ENCODE data around the gene GJC1.

The GJC1 gene

DNA sequence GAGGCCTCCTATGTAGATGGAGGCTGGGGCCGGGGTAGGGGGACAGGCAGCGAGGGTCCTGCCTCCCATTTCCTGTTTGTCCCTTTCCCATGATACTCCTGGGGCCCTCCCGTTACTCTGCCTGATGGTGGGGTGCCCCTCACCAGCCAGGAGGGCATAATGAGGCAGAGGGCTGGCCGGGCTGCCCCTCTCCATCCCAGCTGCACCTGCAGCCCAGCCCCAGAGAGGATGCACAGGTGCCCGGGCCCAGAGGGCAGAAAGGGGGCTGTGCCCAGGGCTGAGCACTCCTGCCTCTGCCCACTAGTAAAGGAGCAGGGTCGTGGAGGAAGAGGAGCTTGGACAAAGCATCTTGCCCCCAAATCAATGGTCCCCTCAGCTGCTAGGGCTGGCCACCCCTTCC lies 60.9 kb downstream of the GJC1 start:
- DNase-seq (ENCODE audit: low spot score), result no peak
- TF ChIP-seq, protein P1, sequence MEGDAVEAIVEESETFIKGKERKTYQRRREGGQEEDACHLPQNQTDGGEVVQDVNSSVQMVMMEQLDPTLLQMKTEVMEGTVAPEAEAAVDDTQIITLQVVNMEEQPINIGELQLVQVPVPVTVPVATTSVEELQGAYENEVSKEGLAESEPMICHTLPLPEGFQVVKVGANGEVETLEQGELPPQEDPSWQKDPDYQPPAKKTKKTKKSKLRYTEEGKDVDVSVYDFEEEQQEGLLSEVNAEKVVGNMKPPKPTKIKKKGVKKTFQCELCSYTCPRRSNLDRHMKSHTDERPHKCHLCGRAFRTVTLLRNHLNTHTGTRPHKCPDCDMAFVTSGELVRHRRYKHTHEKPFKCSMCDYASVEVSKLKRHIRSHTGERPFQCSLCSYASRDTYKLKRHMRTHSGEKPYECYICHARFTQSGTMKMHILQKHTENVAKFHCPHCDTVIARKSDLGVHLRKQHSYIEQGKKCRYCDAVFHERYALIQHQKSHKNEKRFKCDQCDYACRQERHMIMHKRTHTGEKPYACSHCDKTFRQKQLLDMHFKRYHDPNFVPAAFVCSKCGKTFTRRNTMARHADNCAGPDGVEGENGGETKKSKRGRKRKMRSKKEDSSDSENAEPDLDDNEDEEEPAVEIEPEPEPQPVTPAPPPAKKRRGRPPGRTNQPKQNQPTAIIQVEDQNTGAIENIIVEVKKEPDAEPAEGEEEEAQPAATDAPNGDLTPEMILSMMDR (IDR thresholded peaks at IDR 0.05; ENCODE audit: extremely low read depth, missing control alignments), result no peak

DNA sequence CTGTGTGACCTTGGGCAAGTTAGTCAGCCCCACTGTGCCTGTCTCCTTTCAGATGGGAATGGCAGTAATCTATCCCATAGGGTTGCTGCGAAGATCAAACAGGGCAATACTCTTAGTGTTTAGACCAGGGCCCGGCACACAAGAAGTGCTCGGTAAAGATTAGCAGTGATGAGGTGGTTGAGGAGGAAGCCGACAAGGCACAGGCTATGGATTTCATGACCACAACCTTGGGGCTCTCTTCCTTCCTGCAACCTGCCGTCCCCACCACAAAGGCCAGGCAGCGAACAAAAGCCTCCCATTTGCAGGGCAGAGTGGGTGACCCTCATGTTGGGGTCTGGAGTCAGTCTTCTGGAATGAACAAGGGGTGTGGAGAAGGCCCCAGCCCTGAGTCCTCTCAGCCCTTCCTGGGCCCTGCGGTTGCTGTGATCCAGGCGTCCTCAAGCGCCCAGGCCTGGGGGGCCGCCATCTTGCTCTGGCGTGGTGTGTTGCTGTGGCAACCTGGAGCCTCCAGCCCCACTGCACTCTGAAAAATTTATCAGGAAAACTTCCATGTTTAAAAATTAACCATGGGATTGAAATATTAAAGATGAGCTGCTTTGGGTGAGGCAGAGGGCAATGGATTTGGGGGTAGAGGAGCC lies 61.5 kb downstream of the GJC1 start:
- DNase-seq (ENCODE audit: low spot score), result no peak
- TF ChIP-seq, protein P1 (IDR thresholded peaks at IDR 0.05; ENCODE audit: extremely low read depth, missing control alignments), result no peak

DNA sequence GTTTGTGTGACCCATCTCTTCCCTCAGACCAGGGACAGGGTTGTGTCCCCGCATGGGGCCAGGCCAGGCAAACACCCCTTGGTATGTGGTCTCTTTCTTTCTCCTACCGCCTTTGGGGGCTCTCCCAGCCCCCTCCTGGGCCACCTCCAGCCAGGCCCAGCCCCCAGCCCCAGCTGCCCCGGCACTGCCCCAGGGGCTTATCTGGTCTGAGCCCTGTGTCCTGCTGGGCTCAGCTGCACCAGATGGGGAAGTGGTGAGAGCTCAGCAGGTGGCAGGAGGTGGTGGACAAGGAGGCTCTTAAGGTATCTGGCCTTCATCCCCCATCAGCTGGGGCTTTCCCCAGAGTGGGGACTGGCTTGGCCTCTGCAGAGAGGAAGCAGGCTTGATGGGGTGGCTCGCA lies 62.6 kb downstream of the GJC1 start:
- DNase-seq (ENCODE audit: low spot score), result peak; percentile 58
- TF ChIP-seq, protein P1 (IDR thresholded peaks at IDR 0.05; ENCODE audit: extremely low read depth, missing control alignments), result no peak

DNA sequence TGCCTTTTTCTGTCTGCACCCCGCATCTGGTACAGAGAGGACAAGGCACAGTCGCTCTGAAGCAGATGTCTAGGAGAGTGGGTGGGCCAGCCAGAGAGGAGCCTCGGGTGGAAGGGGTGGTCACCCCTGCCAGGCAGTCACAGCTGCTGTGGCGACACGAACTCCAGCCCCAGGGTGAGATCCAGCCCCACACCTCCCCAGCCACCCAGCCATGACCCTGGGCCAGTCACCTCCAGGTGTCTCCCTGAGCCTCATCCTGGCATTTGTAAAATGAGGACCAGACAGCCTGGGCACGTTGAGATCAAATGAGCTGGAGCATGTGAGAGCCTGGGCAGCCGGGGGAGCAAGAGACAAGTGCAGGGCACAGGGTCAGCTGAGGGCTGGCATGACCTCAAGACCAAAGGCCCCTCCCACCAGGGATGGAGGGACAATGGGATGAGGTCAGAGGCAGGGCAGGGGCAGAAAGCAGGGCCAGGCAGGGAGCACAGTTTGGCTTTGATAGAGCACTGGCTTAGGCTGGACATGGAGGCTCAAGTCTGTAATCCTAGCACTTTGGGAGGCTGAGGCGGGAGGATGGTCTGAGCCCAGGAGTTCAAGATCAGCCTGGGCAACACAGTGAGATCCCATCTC lies 63.6 kb downstream of the GJC1 start:
- no peak for DNase-seq (ENCODE audit: low spot score)
- TF ChIP-seq, protein P1 (IDR thresholded peaks at IDR 0.05; ENCODE audit: extremely low read depth, missing control alignments), result no peak

DNA sequence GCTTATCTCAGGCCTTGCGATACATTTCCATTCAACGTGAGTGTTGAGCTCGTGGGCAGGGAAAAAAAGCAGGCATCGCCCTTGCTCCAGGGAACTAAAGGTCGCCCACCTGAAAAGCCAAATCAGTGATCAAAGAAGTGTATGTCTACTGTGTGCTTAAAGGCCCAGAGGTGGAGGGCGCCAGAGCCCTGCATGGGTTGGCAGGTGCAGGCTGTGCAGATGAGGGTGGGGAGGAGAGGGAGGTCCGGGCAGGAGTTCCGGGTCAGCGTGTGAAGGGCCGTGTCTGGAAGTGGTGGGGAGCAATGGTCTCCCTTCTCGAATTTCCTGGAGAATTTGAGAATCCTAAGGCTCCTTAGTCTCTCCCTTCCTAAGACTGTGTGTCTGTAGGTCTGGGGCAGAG lies 64.1 kb downstream of the GJC1 start:
- TF ChIP-seq, protein P1 (IDR thresholded peaks at IDR 0.05; ENCODE audit: extremely low read depth, missing control alignments), result no peak
- DNase-seq (ENCODE audit: low spot score), result no peak

DNA sequence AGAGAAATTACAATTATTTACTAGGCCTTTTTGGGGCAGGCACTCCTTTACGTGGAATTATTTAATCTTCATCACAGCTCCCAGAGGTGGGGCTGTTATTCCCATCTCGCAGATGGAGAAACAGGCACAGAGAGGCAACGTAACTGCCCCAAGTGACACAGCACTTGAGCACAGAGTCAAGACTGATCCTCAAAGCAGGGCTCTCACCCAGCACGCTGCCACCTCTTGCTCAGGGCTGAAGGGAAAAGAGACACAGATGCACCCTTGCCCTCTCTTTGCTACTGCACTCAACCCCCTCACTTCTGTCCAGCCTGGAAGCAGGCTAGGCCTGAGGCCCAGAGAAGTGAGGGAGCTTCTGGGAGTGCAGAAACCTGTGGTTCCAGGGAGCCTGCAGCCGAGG lies 66.9 kb downstream of the GJC1 start:
- TF ChIP-seq, protein P1 (IDR thresholded peaks at IDR 0.05; ENCODE audit: extremely low read depth, missing control alignments), result no peak
- no peak for DNase-seq (ENCODE audit: low spot score)

DNA sequence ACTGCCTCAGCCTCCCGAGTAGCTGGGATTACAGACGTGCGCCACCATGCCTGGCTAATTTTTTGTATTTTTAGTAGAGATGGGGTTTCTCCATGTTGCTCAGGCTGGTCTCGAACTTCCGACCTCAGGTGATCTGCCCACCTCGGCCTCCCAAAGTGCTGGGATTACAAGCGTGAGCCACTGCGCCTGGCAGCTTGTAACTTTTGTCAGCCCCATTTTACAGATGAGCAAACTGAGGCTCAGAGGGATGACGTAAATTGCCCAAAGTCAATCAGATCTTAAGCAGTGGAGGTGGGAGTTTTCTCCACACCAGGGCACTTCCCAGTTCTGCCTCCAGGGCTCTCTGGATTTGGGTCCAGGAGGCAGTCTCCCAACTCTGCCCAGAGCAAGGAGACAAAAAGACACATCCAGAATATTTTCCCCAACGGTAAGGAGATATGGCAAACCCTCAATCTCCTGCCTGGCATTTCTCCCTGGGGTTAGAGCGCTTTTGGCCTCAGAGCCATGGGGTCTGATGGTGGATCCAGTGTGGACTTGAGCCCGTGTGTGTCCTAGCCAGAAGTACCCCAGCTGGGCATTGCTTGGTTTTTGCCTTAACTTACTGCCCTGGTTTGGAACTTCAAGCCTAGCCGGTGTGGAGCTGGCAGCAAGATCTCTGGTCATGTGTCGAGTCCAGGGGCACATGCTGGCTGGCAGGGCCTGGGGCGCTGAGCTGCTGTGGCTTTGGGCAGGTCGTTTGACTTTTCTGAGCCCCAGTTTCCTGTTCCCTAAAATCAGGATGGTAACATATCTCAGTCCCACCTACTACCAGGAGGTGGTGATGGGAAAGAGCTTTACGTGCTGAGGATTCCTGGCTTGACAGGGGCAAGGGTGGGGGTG lies 67.9 kb downstream of the GJC1 start:
- no peak for DNase-seq (ENCODE audit: low spot score)

More for the DNA sequence above, 67.9 kb downstream of the GJC1 start:
- TF ChIP-seq, protein P1 (IDR thresholded peaks at IDR 0.05; ENCODE audit: extremely low read depth, missing control alignments), result no peak
